Mesothelial cell of epicardium (in vitro differentiated cells): Measurements from ENCODE around the gene CHIT1. TPM values are rescaled to one million over a fixed set of nuclear protein-coding genes. Genes with fewer than 3 reads are reported as not detected.

Experiments
- DNase-seq, 2 experiments: peaks; one replicate each; pipeline ENCODE4 v3.0.0; 2021; ENCODE audit warnings: low spot score in 2 of 2; ENCODE audit not compliant: unreplicated experiment in 2 of 2
- H3K27ac Mint-ChIP-seq: 2 replicates; pipeline ENCODE4 v1.8.0; 2021; ENCODE audit warnings: mixed read lengths
- H3K27me3 Mint-ChIP-seq: 2 replicates; pipeline ENCODE4 v1.8.0; 2021; ENCODE audit warnings: low read depth, mixed read lengths
- H3K36me3 Mint-ChIP-seq: 2 replicates; pipeline ENCODE4 v1.8.0; 2021; ENCODE audit warnings: mixed read lengths
- H3K4me1 Mint-ChIP-seq: 2 replicates; pipeline ENCODE4 v1.8.0; 2021; ENCODE audit warnings: mixed read lengths
- H3K4me3 Mint-ChIP-seq: 2 replicates; pipeline ENCODE4 v1.8.0; 2021; ENCODE audit warnings: mild to moderate bottlenecking, moderate library complexity, mixed read lengths
- H3K9me3 Mint-ChIP-seq: 2 replicates; pipeline ENCODE4 v1.8.0; 2021; ENCODE audit warnings: mixed read lengths
- CTCF ChIP-seq: fragments of 200-600 bp; sonication (generic); IDR thresholded peaks from one replicate; pipeline ENCODE4 v1.5.0; 2021; ENCODE audit warnings: antibody characterized with exemption; ENCODE audit not compliant: unreplicated experiment
- total RNA-seq: library from RNA; stranded (reverse); gene quantifications from 3 replicates; pipeline ENCODE4 v1.2.1, GENCODE V29; 2021

Gene CHIT1
- total RNA-seq, 1 donor from 2014 or later: 0.13 TPM

- no peak overlapping the region for H3K4me3 Mint-ChIP-seq
- H3K27me3 Mint-ChIP-seq: peaks cover 7% of the 10 kb centered on the region
- H3K9me3 Mint-ChIP-seq: no peaks in the 10 kb centered on the region
- no peak for DNase-seq
- no peaks in the 10 kb centered on the region for H3K36me3 Mint-ChIP-seq
- no peak for TF ChIP-seq CTCF
- no peak overlapping the region for H3K27ac Mint-ChIP-seq
- peaks cover 3% of the 10 kb centered on the region for H3K4me1 Mint-ChIP-seq
Measured at GRCh38 chr1:203166192-203166940, 63.1 kb downstream of the CHIT1 start.

Other genes with a start within 250 kb of the CHIT1 start
- gene TMEM183A, start 222.3 kb downstream of the CHIT1 start, total RNA-seq: 58.4 to 64.5 TPM (median 64.0 TPM) in 3 replicates
- gene PPFIA4, start 203.2 kb downstream of the CHIT1 start, total RNA-seq: 35.3 to 39.4 TPM (median 38.9 TPM) in 3 replicates
- not detected in 3 replicates for gene MYOG, start 143.7 kb downstream of the CHIT1 start, total RNA-seq
- gene ADORA1, start 101.9 kb downstream of the CHIT1 start, total RNA-seq: 2.9 to 4.3 TPM (median 3.8 TPM) in 3 replicates
- not detected in 3 replicates for gene MYBPH, start 53.8 kb downstream of the CHIT1 start, total RNA-seq
- gene CHI3L1, start 43.0 kb downstream of the CHIT1 start, total RNA-seq: 0.13 to 0.32 TPM (median 0.22 TPM) in 3 replicates
- gene BTG2, start 75.8 kb upstream of the CHIT1 start, total RNA-seq: 186 to 192 TPM (median 191 TPM) in 3 replicates
- 77.3 to 86.0 TPM (median 82.1 TPM) in 3 replicates for gene FMOD, start 121.4 kb upstream of the CHIT1 start, total RNA-seq
- gene PRELP, start 246.1 kb upstream of the CHIT1 start, total RNA-seq: 2.8 to 3.3 TPM (median 3.2 TPM) in 3 replicates